GM12892 (cell line): ENCODE data around the gene CELA2B.

Source experiments
- POLR2A ChIP-seq: IDR thresholded peaks from 2 replicates; pipeline ENCODE4 v1.6.1; 2011; ENCODE audit warnings: low read depth, low read length, control low read depth
- POLR2AphosphoS5 ChIP-seq: IDR thresholded peaks from 2 replicates; pipeline ENCODE4 v1.6.1; 2011; ENCODE audit warnings: low read depth, low read length, control low read depth
- TAF1 ChIP-seq: IDR thresholded peaks from 2 replicates; pipeline ENCODE4 v1.6.1; 2011; ENCODE audit warnings: low read depth, mild to moderate bottlenecking, control low read depth, low read length, borderline replicate concordance

- TF ChIP-seq POLR2A, result no peak
- TF ChIP-seq TAF1, result no peak
- TF ChIP-seq POLR2AphosphoS5, result no peak
Measured at GRCh38 chr1:15500184-15501178, 24.6 kb downstream of the CELA2B start.
